Activated CD8-positive, alpha-beta T cell treated with anti-CD3 and anti-CD28 coated beads for 36 hours (primary cell): ENCODE measurements around the gene GRK3. TPM values are rescaled to one million over a fixed set of nuclear protein-coding genes. Genes with fewer than 3 reads are reported as not detected.
"Not testable (repeated sequence)": the region's sequence is repeated elsewhere in the genome, so short reads cannot be mapped to it uniquely, and the experiment has no call there.

ENCODE experiments used
- ATAC-seq: fragments of 200-7000 bp; cut with Tn5 transposase; one replicate; pipeline ENCODE4 v1.10.0; 2021; ENCODE audit warnings: mild to moderate bottlenecking, moderate library complexity
- CTCF ChIA-PET: fragments of 350-600 bp; sonication (Branson Sonifier 250); formaldehyde crosslinking; loops from one replicate; lab custom pipeline; 2021; ENCODE audit warnings: antibody characterized with exemption; lab: Charles Lee
- POLR2A ChIA-PET: fragments of 350-600 bp; sonication (Branson Sonifier 250); formaldehyde crosslinking; loops from one replicate; lab custom pipeline; 2021; ENCODE audit warnings: antibody characterized with exemption; lab: Charles Lee
- DNase-seq: peaks from one replicate; pipeline ENCODE4 v3.0.0-alpha.2; 2020
- H3K27ac Mint-ChIP-seq: one replicate; pipeline ENCODE4 v1.8.0; 2021; ENCODE audit warnings: mild to moderate bottlenecking, mixed read lengths
- H3K27me3 Mint-ChIP-seq: one replicate; pipeline ENCODE4 v1.8.0; 2021; ENCODE audit warnings: mixed read lengths
- H3K36me3 Mint-ChIP-seq: one replicate; pipeline ENCODE4 v1.8.0; 2021; ENCODE audit warnings: low read depth, mixed read lengths
- H3K4me1 Mint-ChIP-seq: one replicate; pipeline ENCODE4 v1.8.0; 2021; ENCODE audit warnings: low read depth, mixed read lengths
- H3K4me3 Mint-ChIP-seq: one replicate; pipeline ENCODE4 v1.8.0; 2021; ENCODE audit warnings: mild to moderate bottlenecking, moderate library complexity, mixed read lengths
- H3K9me3 Mint-ChIP-seq: one replicate; pipeline ENCODE4 v1.8.0; 2021; ENCODE audit warnings: mixed read lengths
- intact Hi-C: fragments of 100-400 bp; cut with micrococcal nuclease; formaldehyde crosslinking; loops from one replicate; pipeline ENCODE4 v1.10.0; 2022
- total RNA-seq, 2 experiments: library from RNA; stranded (reverse); gene quantifications; one replicate each; pipeline ENCODE4 v1.2.3, GENCODE V29; 2021
- TF ChIP-seq, protein P1 (sequence below): fragments of 200-600 bp; IDR thresholded peaks from one replicate; pipeline ENCODE4 v1.8.0; 2022; ENCODE audit warnings: antibody characterized with exemption, mild to moderate bottlenecking

GRK3 gene
- total RNA-seq, 2 experiments from 2014 or later: 26.3 to 26.7 TPM

DNA sequence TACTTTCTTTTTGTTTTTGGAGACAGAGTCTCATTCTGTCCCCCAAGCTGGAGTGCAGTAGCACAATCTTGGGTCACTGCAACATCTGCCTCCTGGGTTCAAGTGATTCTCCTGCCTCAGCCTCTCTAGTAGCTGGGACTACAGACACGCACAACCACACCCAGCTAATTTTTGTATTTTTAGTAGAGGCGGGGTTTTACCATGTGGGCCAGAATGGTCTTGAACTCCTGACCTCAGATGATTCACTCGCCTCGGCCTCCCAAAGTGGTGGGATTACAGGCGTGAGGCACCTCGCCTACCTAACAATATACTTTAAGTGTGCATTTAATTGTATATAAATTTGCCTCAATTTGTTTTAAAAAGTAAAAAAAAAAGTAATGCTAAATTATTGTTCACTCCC, 38.4 kb downstream of the GRK3 start:
- H3K4me3 Mint-ChIP-seq: no peak overlapping the region
- H3K9me3 Mint-ChIP-seq: no peaks in the 10 kb centered on the region
- H3K27ac Mint-ChIP-seq: no peak overlapping the region
- H3K27me3 Mint-ChIP-seq: no peaks in the 10 kb centered on the region
- POLR2A ChIA-PET: no interaction called here
- DNase-seq (peak; percentile 17), ATAC-seq (no peak)
- TF ChIP-seq, protein P1, sequence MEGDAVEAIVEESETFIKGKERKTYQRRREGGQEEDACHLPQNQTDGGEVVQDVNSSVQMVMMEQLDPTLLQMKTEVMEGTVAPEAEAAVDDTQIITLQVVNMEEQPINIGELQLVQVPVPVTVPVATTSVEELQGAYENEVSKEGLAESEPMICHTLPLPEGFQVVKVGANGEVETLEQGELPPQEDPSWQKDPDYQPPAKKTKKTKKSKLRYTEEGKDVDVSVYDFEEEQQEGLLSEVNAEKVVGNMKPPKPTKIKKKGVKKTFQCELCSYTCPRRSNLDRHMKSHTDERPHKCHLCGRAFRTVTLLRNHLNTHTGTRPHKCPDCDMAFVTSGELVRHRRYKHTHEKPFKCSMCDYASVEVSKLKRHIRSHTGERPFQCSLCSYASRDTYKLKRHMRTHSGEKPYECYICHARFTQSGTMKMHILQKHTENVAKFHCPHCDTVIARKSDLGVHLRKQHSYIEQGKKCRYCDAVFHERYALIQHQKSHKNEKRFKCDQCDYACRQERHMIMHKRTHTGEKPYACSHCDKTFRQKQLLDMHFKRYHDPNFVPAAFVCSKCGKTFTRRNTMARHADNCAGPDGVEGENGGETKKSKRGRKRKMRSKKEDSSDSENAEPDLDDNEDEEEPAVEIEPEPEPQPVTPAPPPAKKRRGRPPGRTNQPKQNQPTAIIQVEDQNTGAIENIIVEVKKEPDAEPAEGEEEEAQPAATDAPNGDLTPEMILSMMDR: no peak
- peaks cover 8% of the 10 kb centered on the region for H3K4me1 Mint-ChIP-seq
- CTCF ChIA-PET: no interaction called here
- intact Hi-C loops: no loop called here
- peaks cover 3% of the 10 kb centered on the region for H3K36me3 Mint-ChIP-seq

DNA sequence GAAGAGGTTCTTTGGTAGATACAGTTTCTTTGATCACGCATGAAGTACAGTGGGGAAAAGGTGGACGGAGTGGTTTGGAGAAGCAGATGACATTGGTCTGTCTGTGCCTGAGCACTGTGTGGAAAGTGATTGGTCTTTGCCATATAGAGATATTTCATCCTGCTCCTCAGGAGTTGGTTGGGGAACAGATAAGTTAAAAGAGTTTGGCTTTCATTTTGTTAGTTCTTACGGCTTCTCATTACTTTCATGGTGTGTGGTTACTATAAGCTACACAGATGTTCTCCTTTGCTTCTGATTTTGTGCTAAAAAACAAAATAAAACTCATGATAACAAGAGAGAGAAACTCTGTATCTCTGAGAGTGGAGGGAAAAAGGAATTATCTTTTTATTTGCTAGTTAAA, 40.7 kb downstream of the GRK3 start:
- DNase-seq, H3K27me3 Mint-ChIP-seq, H3K4me1 Mint-ChIP-seq, H3K27ac Mint-ChIP-seq, CTCF ChIA-PET, H3K9me3 Mint-ChIP-seq, POLR2A ChIA-PET, intact Hi-C loops, H3K36me3 Mint-ChIP-seq, H3K4me3 Mint-ChIP-seq, ATAC-seq: not testable (repeated sequence)

DNA sequence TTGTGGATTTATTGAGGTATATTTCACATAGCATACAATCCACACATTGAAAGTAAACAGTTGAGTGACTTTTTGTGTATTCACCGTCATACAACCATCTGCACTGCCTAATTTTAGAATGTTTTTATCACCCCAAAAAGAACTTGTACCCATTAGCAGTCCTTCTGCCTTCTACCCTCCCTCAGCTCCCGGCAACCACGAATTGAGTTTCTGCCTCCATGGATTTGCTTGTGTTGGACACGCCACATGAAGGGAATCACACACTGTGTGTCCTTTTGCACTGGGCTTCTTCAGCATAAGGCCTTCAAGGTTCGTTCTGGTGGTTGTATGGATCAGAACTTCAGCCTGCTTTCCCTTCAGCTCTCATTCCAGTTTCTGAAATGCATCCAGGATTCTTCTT, 41.1 kb downstream of the GRK3 start:
- H3K4me1 Mint-ChIP-seq, POLR2A ChIA-PET, H3K4me3 Mint-ChIP-seq, H3K27ac Mint-ChIP-seq, H3K36me3 Mint-ChIP-seq, H3K27me3 Mint-ChIP-seq, DNase-seq, ATAC-seq, H3K9me3 Mint-ChIP-seq, intact Hi-C loops, CTCF ChIA-PET: not testable (repeated sequence)

DNA sequence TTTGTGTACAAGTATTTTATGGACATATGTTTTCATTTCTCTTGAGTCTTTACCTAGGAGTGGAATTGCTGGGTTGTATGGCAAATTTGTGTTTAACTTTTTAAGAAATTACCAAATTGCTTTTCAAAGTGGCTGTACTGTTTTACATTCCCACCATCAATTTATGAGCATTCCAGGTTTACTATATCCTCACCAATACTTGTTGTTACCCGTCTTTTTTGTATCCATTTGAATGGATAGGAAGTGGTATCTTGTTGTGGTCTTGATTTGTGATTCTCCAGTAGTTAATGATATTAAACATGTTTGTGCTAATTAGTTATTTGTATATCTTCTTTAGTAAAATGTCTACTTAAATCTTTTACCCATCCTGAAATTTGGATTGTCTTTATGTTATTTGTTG, 46.8 kb downstream of the GRK3 start:
- ATAC-seq, DNase-seq, H3K9me3 Mint-ChIP-seq, H3K4me3 Mint-ChIP-seq, H3K4me1 Mint-ChIP-seq, H3K27me3 Mint-ChIP-seq, POLR2A ChIA-PET, H3K27ac Mint-ChIP-seq, H3K36me3 Mint-ChIP-seq, intact Hi-C loops: not testable (repeated sequence)
- CTCF ChIA-PET: interaction anchor here (0.9 kb wide), 1 partner anchor 162 kb away, joined by 3 read pairs; no protein-coding TSS in a partner anchor

DNA sequence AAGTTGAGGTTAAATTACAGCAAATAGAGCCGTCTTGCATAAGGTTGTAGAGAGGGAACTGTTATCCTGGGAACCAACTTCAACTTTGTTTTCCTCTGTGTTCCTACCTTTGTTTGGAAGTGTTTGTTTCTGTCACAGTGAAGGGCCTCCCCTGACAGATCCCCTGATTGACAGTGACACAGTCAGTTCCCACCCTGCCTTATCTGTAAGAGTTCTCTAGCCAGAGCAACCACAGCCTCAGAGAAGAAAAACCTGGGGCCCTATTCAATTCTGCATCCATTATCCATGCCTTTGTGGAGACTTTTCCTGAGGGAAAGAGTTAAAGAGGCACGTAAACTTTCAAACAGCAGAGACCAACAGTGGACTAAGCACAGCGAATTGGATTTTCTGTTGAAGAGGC, 48.7 kb downstream of the GRK3 start:
- ATAC-seq, H3K4me1 Mint-ChIP-seq, DNase-seq, POLR2A ChIA-PET, H3K36me3 Mint-ChIP-seq, H3K4me3 Mint-ChIP-seq, CTCF ChIA-PET, intact Hi-C loops, H3K27ac Mint-ChIP-seq, H3K9me3 Mint-ChIP-seq, H3K27me3 Mint-ChIP-seq: not testable (repeated sequence)

DNA sequence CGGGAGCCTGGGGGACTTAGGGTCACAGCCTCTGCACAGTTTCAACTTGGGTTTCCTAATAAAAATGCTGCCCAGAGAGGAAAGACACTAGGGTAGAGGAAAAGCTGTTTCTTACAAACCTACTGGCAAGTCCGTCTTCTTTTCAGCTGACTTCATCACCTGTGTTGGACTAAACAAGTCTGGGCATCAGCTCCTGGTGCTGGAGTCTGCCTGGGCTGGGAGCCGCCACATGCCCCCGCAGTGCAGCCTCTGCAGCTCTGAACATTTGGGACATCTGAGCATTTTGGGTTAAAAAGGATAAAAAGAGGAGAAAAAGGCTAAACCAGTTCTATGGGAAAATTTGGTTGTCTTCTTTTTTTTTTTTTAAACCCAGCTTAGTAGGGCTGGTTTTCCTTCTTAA, 49.1 kb downstream of the GRK3 start:
- H3K4me3 Mint-ChIP-seq, H3K36me3 Mint-ChIP-seq, CTCF ChIA-PET, ATAC-seq, intact Hi-C loops, H3K27me3 Mint-ChIP-seq, POLR2A ChIA-PET, H3K27ac Mint-ChIP-seq, H3K4me1 Mint-ChIP-seq, H3K9me3 Mint-ChIP-seq, DNase-seq: not testable (repeated sequence)

DNA sequence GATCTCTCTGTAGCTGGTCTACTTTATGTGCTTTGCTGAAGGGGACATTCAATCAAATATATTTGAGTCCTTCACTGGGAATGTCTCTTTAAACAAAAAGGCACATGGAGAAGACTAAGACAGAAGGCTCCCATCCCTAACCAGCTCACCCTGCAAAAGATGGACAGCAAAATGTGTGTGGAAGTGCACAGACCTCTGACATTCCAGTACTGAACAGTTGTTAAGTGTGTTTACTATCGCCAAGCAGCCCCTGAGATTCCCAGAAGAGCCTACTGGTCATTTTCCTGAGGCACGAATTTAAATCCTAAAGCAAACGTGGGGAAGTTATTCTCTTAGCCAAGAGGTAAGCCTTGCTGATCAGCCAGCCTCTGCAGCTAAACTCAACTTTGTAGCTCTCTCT, 50.3 kb downstream of the GRK3 start:
- H3K27ac Mint-ChIP-seq, H3K4me1 Mint-ChIP-seq, H3K27me3 Mint-ChIP-seq, DNase-seq, POLR2A ChIA-PET, H3K36me3 Mint-ChIP-seq, H3K4me3 Mint-ChIP-seq, H3K9me3 Mint-ChIP-seq, intact Hi-C loops, ATAC-seq: not testable (repeated sequence)
- CTCF ChIA-PET: interaction anchor here (1.0 to 1.1 kb wide), 2 partner anchors 10 to 17 kb away, joined by 3 read pairs; no protein-coding TSS in a partner anchor

DNA sequence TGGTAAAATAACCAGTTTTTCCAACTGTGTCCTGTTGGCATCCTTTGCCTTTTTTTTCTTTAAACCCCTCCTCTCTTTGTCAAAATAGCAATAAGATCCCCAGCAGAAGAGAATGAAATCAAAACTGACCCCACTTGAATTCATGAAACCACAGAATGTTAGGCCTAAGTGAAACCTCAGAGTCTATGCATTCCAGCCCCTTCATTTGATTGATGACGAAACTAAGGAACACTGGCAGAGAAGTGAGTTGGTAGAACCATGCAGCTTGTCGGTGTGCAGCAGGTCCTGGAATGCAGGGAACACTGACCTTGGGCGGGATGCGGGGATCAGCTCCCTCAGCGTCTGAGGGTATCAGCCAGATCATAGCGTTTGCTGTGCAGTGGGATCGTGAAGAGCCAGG, 57.5 kb downstream of the GRK3 start:
- intact Hi-C loops: no loop called here
- TF ChIP-seq, protein P1: no peak
- POLR2A ChIA-PET: no interaction called here
- Mint-ChIP-seq H3K4me1 (peaks cover 16% of the 10 kb centered on the region), H3K36me3 (peaks cover 7% of the 10 kb centered on the region), H3K9me3 (no peaks in the 10 kb centered on the region), H3K4me3 (no peak overlapping the region), H3K27ac (no peak overlapping the region), H3K27me3 (no peaks in the 10 kb centered on the region)
- ATAC-seq: no peak
- no peak for DNase-seq
- CTCF ChIA-PET: no interaction called here
